Measurements from ENCODE around the gene TMEM131L.

TMEM131L gene

DNA sequence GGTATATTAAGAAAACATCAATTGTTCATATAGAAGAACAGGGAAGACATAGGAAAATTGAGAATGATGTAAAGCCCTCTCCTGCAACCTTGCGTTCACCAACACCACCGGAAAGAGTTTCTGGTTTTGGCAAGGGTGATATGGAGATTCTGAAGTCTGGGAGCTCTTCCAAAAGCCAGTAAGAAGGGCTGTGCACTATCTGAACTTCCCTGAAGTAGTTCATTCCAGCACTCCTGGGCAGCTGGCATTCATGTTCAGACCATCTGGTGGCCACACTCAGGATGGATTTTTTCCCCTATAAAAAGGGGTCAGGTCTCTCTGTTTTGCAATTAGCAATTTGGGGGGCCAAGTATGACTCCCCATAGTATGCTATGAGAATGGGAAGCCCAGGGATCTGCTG is 202.5 kb downstream of the TMEM131L start:
- intact Hi-C loops (cut with DNase I), result no loop called here

DNA sequence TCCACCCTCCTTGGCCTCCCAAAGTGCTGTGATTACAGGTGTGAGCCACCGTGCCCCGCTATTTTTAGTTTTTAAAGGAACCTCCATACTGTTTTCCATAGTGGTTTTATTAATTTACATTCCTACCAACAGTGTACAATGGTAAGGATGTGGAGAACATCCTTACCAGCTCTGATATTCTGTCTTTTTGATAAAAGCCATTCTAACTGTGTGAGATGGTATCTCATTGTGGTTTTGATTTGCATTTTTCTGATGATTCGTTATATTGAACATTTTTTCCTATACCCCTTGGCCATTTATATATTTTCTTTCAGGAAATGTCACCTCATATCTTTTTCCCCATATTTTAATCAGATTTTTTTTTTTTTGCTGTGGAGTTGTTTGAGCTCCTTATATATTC is 203.7 kb downstream of the TMEM131L start:
- no peak for DNase-seq
- intact Hi-C loops (cut with DNase I), result no loop called here

More for the DNA sequence above, 202.5 kb downstream of the TMEM131L start:
- DNase-seq, result no peak

DNA sequence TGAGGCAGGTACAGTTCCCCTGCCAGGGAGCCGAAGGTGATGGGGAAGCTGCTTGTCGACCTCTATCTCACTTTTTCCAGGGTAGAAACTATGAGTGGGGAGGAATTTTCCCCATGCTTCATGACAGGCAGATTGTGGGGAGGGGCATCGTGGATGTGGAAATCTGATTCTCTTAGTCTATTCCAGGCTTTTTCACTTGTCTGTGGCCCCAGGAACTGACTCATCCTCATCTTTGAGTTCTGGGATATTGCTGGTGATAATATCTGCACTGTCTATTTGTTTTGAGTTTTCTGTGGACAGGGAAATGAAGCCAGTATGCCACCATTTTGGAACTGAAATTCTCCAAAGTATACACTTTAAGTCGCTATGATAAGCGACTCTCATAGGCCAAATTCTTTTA is 210.3 kb downstream of the TMEM131L start:
- intact Hi-C loops (cut with DNase I), result no loop called here
- no peak for DNase-seq

DNA sequence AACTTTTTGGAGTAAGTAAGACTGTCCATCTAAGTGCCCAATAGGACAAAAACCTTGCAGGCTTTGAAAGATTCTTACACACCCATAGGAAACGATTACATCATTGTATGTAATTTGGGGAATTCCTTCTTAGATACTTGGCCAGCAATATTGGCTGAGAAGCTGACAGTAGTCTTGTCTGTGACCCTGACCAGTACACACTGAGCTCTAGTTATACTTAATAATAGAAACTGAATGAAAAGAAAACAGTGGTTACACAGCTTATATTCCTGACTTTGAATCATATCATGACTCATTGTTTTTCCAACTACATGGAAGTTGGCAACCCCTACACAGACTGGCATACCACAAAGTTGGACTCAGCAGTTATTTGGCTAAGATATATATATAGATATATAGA is 210.8 kb downstream of the TMEM131L start:
- no peak for DNase-seq
- intact Hi-C loops (cut with DNase I), result no loop called here

DNA sequence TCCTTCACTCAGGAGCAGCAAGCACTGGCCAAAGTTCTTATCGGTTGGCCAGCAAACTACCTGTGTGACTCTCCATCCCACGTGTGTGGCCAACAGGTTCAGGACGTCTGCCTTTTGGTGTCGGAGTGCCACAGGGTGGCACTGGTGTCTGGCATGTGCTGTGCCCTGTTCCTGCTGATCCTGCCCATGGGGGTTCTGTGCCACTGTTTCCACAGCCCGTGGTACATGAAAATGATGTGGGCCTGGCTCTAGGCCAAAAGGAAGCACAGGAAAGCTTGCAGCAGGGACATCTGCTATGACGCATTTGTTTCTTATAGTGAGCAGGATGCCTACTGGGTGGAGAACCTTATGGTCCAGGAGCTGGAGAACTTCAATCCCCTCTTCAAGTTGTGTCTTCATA is 213.3 kb downstream of the TMEM131L start:
- DNase-seq, result peak in 1 of 10 donors; percentile 63
- intact Hi-C loops (cut with DNase I), result no loop called here

DNA sequence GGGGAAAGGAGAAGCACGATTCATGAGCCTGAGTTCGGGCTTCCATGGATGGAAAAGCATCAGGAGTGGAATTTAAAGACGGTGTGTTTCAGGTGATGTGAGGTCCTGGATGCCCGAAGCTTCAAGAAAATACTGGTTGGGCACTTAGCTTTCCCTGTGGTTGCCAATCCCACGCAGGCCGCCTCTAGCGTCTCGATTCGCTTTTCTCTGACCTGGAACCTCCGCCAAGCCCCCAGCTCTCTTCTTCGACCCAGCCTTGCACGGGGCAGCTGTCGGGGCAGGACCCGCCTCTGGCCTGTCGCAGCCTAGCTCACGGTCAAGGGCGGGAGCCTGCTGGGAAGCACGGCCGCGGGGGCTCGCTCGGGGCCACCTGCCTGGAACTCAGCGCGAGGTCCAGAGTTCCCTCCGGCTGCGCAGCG is 217.6 kb downstream of the TMEM131L start:
- intact Hi-C loops (cut with DNase I), result no loop called here
- DNase-seq, result peak in 1 of 10 donors; percentile 81

DNA sequence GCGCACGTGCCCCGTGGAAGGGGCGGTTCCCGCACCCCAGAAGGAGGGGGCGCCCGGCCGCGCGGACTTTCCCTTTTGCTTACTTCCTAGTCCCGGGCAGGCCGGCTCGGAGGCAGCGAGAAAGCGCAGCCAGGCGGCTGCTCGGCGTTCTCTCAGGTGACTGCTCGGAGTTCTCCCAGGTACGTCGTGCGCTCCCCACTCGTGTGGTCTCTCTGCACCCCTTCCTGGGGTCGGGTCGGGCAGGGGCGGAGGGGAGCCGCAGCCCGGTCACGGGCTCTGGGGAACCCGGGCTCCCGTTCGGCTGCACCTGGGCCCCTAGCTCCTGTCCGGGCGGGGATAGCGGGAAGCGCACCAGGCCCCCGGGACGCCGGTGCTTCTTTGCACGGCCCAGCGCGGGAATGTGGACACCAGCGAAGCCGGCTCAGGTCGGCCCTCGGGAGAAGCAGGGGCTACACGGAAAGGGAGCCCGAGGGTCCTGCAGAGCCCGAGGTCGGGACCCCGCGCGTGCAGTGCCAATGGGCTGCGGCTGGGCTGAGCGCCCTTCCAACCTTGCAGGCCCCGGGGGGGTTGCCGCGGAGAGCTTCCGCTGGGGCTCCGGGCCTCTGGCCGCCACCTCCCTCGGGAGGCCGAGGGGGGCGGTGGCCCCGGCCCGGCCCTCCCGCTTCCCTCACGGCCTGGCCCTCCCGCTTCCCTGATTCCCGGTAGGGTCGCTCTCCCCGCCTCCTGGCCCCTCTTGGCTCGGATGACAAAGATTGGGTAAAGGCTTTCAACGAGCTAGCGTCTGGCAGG is 218.2 kb downstream of the TMEM131L start, which contains the start of gene TLR2:
TLR2 (plus strand) TSS at position 99 of the 789 bp plus-strand sequence. CDS start 18,628 bp downstream, outside the sequence.
- intact Hi-C loops (cut with DNase I), result no loop called here
- DNase-seq, result peak in 8 of 10 donors; percentile 17 to 88 (median 34)

DNA sequence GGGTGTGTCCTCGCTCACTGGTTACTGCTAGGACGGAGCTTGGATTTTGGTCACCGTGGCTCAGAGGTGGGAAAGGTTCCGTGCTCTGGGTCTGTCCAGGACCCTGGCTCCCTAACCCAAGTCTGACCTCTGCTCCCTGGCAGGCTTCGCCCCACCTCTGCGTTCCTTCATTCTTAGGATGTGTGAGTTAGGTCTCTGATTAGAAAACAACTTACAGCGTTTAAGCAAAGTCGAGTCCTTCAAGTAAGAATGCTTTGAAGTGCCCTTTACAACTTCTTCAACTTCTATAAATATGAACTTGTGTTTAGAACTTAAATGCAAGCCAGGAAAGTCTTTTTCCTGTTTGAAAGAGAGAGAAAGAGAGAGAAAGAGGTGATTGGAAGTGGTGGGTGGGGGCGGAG is 218.8 kb downstream of the TMEM131L start:
- intact Hi-C loops (cut with DNase I), result no loop called here
- DNase-seq, result no peak
